Umbilical cord (tissue), 2 donors: Measurements from ENCODE around the gene BET1L. TPM values are rescaled to one million over a fixed set of nuclear protein-coding genes. Genes with fewer than 3 reads are reported as not detected.
"Not testable (repeated sequence)": the region's sequence is repeated elsewhere in the genome, so short reads cannot be mapped to it uniquely, and the experiment has no call there.

ENCODE experiments used
- DNase-seq: peaks from one replicate; pipeline ENCODE4 v3.0.0-alpha.2; 2015; ENCODE audit warnings: low spot score
- total RNA-seq: library from RNA; depleted of rRNA; stranded (reverse); fragments of >200 nt; gene quantifications from one replicate; pipeline ENCODE4 v1.2.3, GENCODE V29; 2014; ENCODE audit warnings: low replicate concordance; ENCODE audit not compliant: insufficient read depth

Gene BET1L
- total RNA-seq, 1 donor from 2014 or later = 14.0 TPM

DNA sequence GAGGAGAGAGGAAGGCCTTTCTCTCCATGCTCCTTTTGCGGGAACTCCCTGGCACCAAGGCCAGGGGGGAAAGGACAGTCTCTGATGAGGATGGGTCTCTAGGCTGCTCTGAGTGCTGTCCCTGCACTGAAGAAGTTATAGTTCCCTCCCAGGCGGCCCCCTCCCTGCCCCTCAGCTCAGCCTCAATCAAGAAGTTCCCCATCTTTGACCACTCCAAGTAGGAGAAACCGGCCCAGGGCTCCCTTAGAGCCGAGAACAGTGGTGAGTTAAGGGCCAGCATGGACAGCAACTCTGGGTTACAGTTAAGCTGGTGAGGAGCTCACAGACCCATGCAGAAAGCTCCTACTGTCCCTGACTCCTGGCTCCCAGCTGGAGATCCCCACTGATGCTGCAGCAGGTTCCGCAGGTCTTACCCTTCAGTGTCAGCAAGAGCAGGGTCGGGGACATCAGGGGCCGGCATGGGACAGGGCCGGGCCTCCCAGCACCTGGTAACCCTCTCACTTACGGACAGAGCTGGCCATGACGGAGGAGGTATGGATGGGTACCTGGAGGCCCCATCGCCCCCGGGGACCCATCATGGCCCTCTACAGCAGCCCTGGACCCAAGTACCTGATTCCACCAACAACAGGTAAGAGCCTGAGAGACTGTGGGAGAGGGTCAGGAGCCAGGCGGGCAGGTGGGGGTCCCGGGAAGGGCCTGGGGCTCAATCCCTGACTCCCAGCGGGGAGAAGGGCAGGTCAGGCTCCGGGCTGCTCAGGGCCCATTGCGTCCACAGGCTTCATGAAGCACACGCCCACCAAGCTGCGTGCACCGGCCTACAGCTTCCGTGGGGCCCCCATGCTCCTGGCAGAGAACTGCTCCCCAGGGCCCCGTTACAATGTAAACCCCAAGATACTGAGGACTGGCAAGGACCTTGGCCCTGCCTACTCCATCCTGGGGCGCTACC, 10.1 kb downstream of the BET1L start:
- DNase-seq = no peak

DNA sequence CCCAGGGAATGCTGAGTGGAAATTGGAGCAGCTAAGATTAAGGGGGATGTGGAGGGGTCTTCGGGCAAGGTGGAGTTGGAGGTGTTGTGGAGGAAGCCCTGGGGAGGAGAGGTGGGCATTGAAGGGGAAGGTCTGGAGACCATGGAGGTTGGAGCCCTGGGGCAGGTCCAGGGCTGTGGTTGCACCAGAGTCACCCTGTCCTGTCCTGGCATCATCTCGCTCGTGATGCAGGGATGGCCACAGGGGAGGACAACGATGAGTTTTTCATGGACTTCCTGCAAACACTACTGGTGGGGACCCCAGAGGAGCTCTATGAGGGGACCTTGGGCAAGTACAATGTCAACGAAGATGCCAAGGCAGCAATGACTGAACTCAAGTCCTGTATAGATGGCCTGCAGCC, 13.7 kb downstream of the BET1L start:
- DNase-seq = not testable (repeated sequence)

DNA sequence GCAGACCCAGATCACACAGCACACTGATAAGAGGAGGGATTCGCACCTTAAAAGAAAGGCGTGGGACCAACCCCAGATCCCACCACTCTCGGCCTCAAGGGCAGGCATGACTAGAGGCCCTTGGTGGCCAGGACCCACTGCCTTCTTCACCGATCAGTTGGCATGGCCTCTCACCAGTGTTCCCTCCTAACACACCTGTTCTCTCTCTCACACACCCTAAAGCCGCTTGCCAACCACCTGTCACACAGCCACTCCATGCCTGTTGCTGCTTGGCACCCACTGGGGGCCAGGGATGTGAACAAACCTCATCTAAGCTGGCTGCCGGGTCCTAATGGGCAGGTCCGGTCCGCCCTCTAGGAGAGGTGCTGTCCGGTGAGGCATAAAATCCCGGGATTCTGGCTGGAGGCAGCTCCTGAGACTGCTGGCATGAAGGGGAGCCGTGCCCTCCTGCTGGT, 14.5 kb downstream of the BET1L start, which contains the start of gene SCGB1C1:
TSS of gene SCGB1C1 (plus strand) at position 405 of the 455 bp plus-strand sequence. CDS start at position 427, 22 bp downstream.
- DNase-seq = not testable (repeated sequence)

DNA sequence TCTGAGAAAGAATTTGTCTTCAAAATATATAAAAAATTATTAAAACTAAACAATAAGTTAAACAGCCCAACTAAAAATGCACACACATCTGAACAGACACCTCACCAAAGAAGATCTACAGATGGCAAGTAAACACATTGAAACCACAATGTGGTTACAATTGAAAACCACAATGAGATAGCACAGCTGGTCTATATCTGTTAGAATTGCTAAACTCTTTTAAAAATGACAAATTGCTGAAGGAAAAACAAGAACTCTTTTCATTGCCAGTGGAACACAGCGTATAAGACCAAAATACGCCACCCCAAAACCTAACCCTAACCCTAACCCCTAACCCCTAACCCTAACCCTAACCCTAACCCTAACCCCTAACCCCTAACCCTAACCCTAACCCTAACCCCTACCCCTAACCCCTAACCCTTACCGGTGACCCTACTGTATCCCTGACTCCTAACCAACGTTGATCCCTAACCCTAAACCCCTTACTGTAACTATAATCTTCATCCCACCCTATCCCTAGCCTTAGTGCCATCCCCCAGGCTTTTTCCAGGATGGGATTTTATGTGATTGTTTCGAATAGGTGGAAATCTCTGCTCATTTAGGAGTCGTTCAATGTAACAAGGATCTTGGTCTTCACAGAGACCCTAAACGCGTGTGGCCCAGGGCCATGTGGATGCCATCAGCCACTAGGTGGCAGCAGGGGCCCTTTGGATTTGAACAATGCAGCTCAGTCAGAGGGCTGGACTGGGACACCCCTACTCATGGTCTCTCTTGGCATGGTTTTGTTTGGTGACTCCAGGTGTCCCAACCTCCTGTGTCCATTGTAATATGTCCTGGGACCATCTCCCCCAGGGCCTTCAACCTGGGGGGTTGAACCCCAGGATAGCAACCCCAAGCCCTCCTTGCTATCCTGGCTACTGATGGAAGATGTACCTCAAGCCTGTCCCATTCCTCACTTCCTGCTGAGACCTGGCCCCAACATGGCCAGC, 15.4 kb downstream of the BET1L start:
- DNase-seq = not testable (repeated sequence)

GRCh38 chr11:190546-190945, 16.7 kb downstream of the BET1L start:
- DNase-seq = not testable (repeated sequence)

GRCh38 chr11:189843-190311, 17.3 kb downstream of the BET1L start:
- not testable (repeated sequence) for DNase-seq

DNA sequence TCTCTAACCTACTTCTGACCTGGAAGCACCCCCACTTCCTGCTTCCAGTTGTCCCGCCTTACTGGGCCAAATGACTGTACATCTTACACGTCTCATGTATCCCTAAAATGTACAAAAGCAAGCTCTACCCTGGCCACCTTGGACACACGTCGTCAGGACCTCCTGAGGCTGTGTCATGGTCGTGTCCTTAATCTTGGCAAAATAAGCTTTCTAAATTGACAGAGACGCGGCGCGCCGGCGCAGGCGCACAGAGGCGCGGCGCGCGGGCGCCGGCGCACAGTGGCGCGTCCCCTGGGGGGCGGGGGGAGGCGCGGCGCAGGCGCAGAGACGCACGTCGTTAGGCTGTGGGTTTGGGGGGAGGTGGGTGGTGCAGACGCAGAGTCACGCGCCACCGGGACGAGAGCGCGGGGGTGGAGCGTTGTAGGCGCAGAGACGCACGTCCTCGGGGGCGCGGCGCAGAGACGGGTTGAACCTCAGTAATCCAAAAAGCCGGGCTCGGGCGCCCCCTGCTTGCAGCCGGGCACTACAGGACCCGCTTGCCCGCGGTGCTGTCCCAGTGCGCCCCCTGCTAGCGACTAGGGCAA, 17.9 kb downstream of the BET1L start:
- not testable (repeated sequence) for DNase-seq

- not testable (repeated sequence) for DNase-seq
These were observed 27.0 kb downstream of the BET1L start for GRCh38 chr11:180242-180641.

Other genes starting within 250 kb of the BET1L start
- gene SCGB1C1, start 14.3 kb downstream of the BET1L start, total RNA-seq = not detected
- 83.3 TPM for gene RIC8A, start 309 bp upstream of the BET1L start, total RNA-seq
- gene SIRT3, start 28.9 kb upstream of the BET1L start, total RNA-seq = 3.6 TPM
- 66.2 TPM for gene PSMD13, start 29.6 kb upstream of the BET1L start, total RNA-seq
- gene NLRP6, start 71.0 kb upstream of the BET1L start, total RNA-seq = not detected
- gene PGGHG, start 81.7 kb upstream of the BET1L start, total RNA-seq = 9.1 TPM
- gene IFITM5, start 92.1 kb upstream of the BET1L start, total RNA-seq = 0.96 TPM
- gene IFITM2, start 100.4 kb upstream of the BET1L start, total RNA-seq = 5.5 TPM
- gene IFITM1, start 106.6 kb upstream of the BET1L start, total RNA-seq = 25.3 TPM
- gene IFITM3, start 113.5 kb upstream of the BET1L start, total RNA-seq = 47.2 TPM
- 7.2 TPM for gene B4GALNT4, start 162.1 kb upstream of the BET1L start, total RNA-seq
- 36.6 TPM for gene PKP3, start 186.8 kb upstream of the BET1L start, total RNA-seq
- 10.8 TPM for gene SIGIRR, start 207.6 kb upstream of the BET1L start, total RNA-seq
- 5.1 TPM for gene ANO9, start 234.6 kb upstream of the BET1L start, total RNA-seq
- gene PTDSS2, start 242.9 kb upstream of the BET1L start, total RNA-seq = 73.4 TPM